Left lung (tissue), 10 donors: Measurements from ENCODE around the gene PRKCZ. TPM values are rescaled to one million over a fixed set of nuclear protein-coding genes. Genes with fewer than 3 reads are reported as not detected.

Experiments used
- ATAC-seq: fragments of 200-7000 bp; cut with Tn5 transposase; one replicate; pipeline ENCODE4 v1.9.1; 2020; ENCODE audit warnings: moderate library complexity
- DNase-seq, 4 donors: peaks; one replicate each; pipeline ENCODE4 v3.0.0-alpha.2; 2013 to 2020
- H3K27ac ChIP-seq, 2 donors: fragments of 200-600 bp; sonication (generic) in 1 of 2; one replicate each; pipeline versions ENCODE4 v1.5.0 to v1.8.0; 2020 to 2021
- H3K27me3 ChIP-seq, 2 donors: fragments of 200-600 bp; sonication (generic) in 1 of 2; one replicate each; pipeline versions ENCODE4 v1.5.0 to v1.8.0; 2020 to 2021
- H3K36me3 ChIP-seq, 2 donors: fragments of 200-600 bp; sonication (generic) in 1 of 2; one replicate each; pipeline versions ENCODE4 v1.5.0 to v1.8.0; 2020 to 2021
- H3K4me1 ChIP-seq, 2 donors: fragments of 200-600 bp; one replicate each; pipeline ENCODE4 v1.8.0; 2021
- H3K4me3 ChIP-seq, 2 donors: fragments of 200-600 bp; sonication (generic) in 1 of 2; one replicate each; pipeline versions ENCODE4 v1.5.0 to v1.8.0; 2020 to 2021; ENCODE audit warnings: mild to moderate bottlenecking in 1 of 2
- H3K9me3 ChIP-seq, 2 donors: fragments of 200-600 bp; sonication (generic) in 1 of 2; one replicate each; pipeline versions ENCODE4 v1.5.0 to v1.8.0; 2020 to 2021
- CTCF ChIP-seq, 2 donors: fragments of 200-600 bp; sonication (generic) in 1 of 2; IDR thresholded peaks; one replicate each; pipeline versions ENCODE4 v1.5.0 to v1.8.0; 2021; ENCODE audit warnings: antibody characterized with exemption in 2 of 2
- intact Hi-C, 2 donors: fragments of 100-400 bp; cut with DNase I; formaldehyde crosslinking; loops; one replicate each; pipeline versions ENCODE4 v1.11.2 to v1.14.2; 2022
- polyA plus RNA-seq, 6 donors: library from polyadenylated mRNA; unstranded; fragments of 120-200 nt; gene quantifications; one replicate each; pipeline ENCODE4 v1.2.1, GENCODE V29; 2013; ENCODE audit not compliant: insufficient read length in 6 of 6
- total RNA-seq, 2 donors: library from RNA; stranded (reverse); fragmentation: NEBNext Ultra II Directional; extraction: Animal tissue kit (Norgen Biotek cat#: 25700); gene quantifications; one replicate each; pipeline ENCODE4 v1.2.1, GENCODE V29; 2021
- donor health status: DM: no; HTN: yes; CAD: no.
- donor health status: DM: no; HTN: no; CAD: no.

The PRKCZ gene
- total and polyA plus RNA-seq, 8 donors: 37.5 to 129 (median 48.0) TPM

DNA sequence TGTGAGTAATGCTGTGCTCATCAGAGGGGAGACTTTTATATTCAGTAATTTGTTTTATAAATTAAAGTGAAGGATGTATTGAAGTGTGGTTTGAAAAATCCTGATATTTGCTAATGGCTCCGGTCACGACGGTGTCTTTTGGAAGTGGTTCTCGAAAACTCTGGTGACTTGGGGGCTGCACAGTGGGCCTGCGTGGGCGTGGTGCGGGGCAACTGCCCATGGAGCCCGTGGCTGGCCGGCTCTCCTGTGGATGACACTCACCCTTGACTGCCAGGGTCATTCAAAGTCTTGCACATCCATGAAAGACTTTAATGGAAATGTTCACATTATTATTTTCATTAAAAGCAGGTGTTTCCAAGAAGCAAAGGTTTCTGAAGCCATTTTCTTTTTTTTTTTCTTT, 136.7 kb downstream of the PRKCZ start:
- peaks cover 0 to 27% of the 10 kb centered on the region in 2 donors for H3K36me3 ChIP-seq
- H3K4me1 ChIP-seq: peaks cover 22 to 29% of the 10 kb centered on the region in 2 donors
- no peaks in the 10 kb centered on the region for H3K27me3 ChIP-seq
- H3K9me3 ChIP-seq: no peaks in the 10 kb centered on the region
- no peak for DNase-seq
- no peak for ATAC-seq
- intact Hi-C loops: no loop called here
- H3K4me3 ChIP-seq: no peak overlapping the region
- no peak for TF ChIP-seq CTCF (IDR thresholded peaks at IDR 0.05)
- no peak overlapping the region for H3K27ac ChIP-seq

GRCh38 chr1:2187619-2188018, 137.4 kb downstream of the PRKCZ start:
- TF ChIP-seq CTCF (IDR thresholded peaks at IDR 0.05): no peak
- Histone ChIP-seq H3K36me3 (peaks cover 0 to 27% of the 10 kb centered on the region in 2 donors), H3K9me3 (no peaks in the 10 kb centered on the region), H3K4me3 (no peak overlapping the region), H3K4me1 (peaks cover 29 to 36% of the 10 kb centered on the region in 2 donors), H3K27ac (no peak overlapping the region), H3K27me3 (no peaks in the 10 kb centered on the region)
- intact Hi-C loops: no loop called here
- peak in 1 of 4 donors; percentile 72 for DNase-seq
- ATAC-seq: no peak

GRCh38 chr1:2188336-2188735, 138.1 kb downstream of the PRKCZ start:
- H3K4me1 ChIP-seq: peaks cover 30 to 42% of the 10 kb centered on the region in 2 donors
- H3K36me3 ChIP-seq: peaks cover 0 to 27% of the 10 kb centered on the region in 2 donors
- TF ChIP-seq CTCF (IDR thresholded peaks at IDR 0.05): no peak
- no peaks in the 10 kb centered on the region for H3K9me3 ChIP-seq
- H3K4me3 ChIP-seq: no peak overlapping the region
- no peak overlapping the region for H3K27ac ChIP-seq
- DNase-seq (no peak), ATAC-seq (no peak)
- intact Hi-C loops: no loop called here
- no peaks in the 10 kb centered on the region for H3K27me3 ChIP-seq

DNA sequence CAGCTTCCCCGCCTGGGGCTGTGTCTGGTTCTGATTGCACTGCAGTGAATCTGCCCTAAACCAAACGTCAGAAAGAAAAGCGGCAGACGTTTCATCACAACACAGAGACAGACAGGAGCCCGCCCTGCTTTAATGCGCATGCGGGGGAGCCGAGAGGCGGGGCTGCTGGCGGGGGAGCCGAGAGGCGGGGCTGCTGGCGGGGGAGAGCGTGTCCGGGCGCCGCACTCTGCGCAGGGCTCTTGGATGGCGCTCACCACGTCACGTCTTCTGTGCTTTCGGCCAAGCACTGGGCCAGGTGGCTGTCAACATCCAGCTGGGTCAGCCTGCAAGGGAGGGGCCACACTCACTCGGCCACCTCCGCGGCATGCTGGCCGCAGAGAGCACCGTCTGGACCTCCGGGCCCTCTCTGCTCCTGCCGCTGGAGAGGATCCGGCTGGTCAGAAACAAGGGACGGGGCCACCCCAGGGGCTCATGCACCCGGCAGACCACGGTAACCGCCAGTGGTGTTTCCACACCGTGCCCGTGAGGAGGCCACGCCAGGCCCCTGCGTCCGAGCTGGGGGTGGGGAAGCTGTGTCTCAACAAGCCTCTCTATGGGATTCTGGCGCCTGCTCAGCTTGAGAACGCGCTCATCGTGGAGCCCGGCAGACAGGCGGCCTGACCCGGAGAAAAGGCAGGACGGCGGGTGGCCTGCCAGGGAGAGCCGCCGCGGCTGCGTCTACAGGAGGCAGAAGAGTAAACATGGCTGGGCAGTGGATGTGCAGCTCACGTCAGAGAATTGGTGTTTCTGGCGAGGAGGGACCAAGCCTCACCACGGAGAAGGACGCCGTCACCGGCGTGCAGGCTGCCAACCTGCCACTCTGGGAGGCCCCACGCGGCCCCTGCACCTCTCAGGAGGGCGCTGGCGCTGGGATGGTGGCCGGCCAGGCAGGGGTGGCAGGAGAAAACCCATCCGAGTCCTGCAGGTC, 139.5 kb downstream of the PRKCZ start:
- H3K27ac ChIP-seq: peak overlapping the region; percentile 91 to 95
- peaks cover 0 to 18% of the 10 kb centered on the region in 2 donors for H3K36me3 ChIP-seq
- H3K4me1 ChIP-seq: peaks cover 35 to 51% of the 10 kb centered on the region in 2 donors
- intact Hi-C loops: loop anchor here in 1 of 2 donors (10.0 kb wide), 1 partner anchor 195 kb away; no protein-coding TSS in a partner anchor
- no peaks in the 10 kb centered on the region for H3K9me3 ChIP-seq
- ATAC-seq: peak; percentile 87
- no peak for TF ChIP-seq CTCF (IDR thresholded peaks at IDR 0.05)
- H3K4me3 ChIP-seq: peak overlapping the region; percentile 46 to 57
- H3K27me3 ChIP-seq: no peaks in the 10 kb centered on the region
- peak; percentile 93 to 99 (median 95) for DNase-seq

- Histone ChIP-seq H3K27ac (peak overlapping the region; percentile 91 to 95), H3K4me1 (peaks cover 35 to 59% of the 10 kb centered on the region in 2 donors), H3K9me3 (no peaks in the 10 kb centered on the region), H3K4me3 (peak overlapping the region; percentile 46 to 57), H3K36me3 (peaks cover 0 to 11% of the 10 kb centered on the region in 2 donors), H3K27me3 (no peaks in the 10 kb centered on the region)
- TF ChIP-seq CTCF (IDR thresholded peaks at IDR 0.05): no peak
- intact Hi-C loops: loop anchor here in 1 of 2 donors (10.0 kb wide), 1 partner anchor 194 kb away; no protein-coding TSS in a partner anchor
- DNase-seq (no peak), ATAC-seq (no peak)
Observed at GRCh38 chr1:2190491-2190976, 140.3 kb downstream of the PRKCZ start.
